Parathyroid adenoma (tissue), 2 donors: ENCODE data around the gene TANGO2.

Experiments
- H2AFZ ChIP-seq: fragments of 300-600 bp; sonication (generic); one replicate; pipeline ENCODE4 v1.7.0; 2017; ENCODE audit warnings: antibody characterized with exemption, mild to moderate bottlenecking
- H3K27ac ChIP-seq: fragments of 300-600 bp; sonication (generic); one replicate; pipeline ENCODE4 v1.7.0; 2017
- H3K27me3 ChIP-seq: fragments of 300-600 bp; sonication (generic); one replicate; pipeline ENCODE4 v1.7.0; 2017; ENCODE audit warnings: low read length; ENCODE audit not compliant: control insufficient read depth, insufficient read depth
- H3K36me3 ChIP-seq: fragments of 300-600 bp; sonication (generic); one replicate; pipeline ENCODE4 v1.7.0; 2017; ENCODE audit warnings: low read length; ENCODE audit not compliant: control insufficient read depth, insufficient read depth
- H3K4me1 ChIP-seq: fragments of 300-600 bp; sonication (generic); one replicate; pipeline ENCODE4 v1.7.0; 2017; ENCODE audit warnings: control low read depth
- H3K4me2 ChIP-seq: fragments of 300-600 bp; sonication (generic); one replicate; pipeline ENCODE4 v1.7.0; 2017; ENCODE audit warnings: low read length
- H3K4me3 ChIP-seq: fragments of 300-600 bp; sonication (generic); one replicate; pipeline ENCODE4 v1.7.0; 2017; ENCODE audit warnings: low read depth, low read length
- H3K79me2 ChIP-seq: fragments of 300-600 bp; sonication (generic); one replicate; pipeline ENCODE4 v1.7.0; 2017; ENCODE audit warnings: control low read depth
- H3K9ac ChIP-seq: fragments of 300-600 bp; sonication (generic); one replicate; pipeline ENCODE4 v1.7.0; 2017; ENCODE audit warnings: mild to moderate bottlenecking
- H3K9me3 ChIP-seq: fragments of 300-600 bp; sonication (generic); one replicate; pipeline ENCODE4 v1.7.0; 2017; ENCODE audit warnings: low read length; ENCODE audit not compliant: control insufficient read depth
- TF ChIP-seq, protein P1 (sequence below): fragments of 300-600 bp; sonication (generic); IDR thresholded peaks from one replicate; pipeline ENCODE4 v1.7.0; 2017; ENCODE audit warnings: antibody characterized with exemption, mild to moderate bottlenecking
- donor health status: primary hyperparathyroidism.

The TANGO2 gene

GRCh38 chr22:20108757-20109230, 87.9 kb downstream of the TANGO2 start:
- no peaks in the 10 kb centered on the region for H3K9me3 ChIP-seq
- no peak overlapping the region for H3K4me2 ChIP-seq
- no peak overlapping the region for H3K27ac ChIP-seq
- H3K27me3 ChIP-seq = no peaks in the 10 kb centered on the region
- H3K79me2 ChIP-seq = no peaks in the 10 kb centered on the region
- no peak overlapping the region for H2AFZ ChIP-seq
- H3K4me1 ChIP-seq = no peaks in the 10 kb centered on the region
- no peaks in the 10 kb centered on the region for H3K36me3 ChIP-seq
- no peak overlapping the region for H3K4me3 ChIP-seq
- H3K9ac ChIP-seq = no peak overlapping the region
- TF ChIP-seq, protein P1, sequence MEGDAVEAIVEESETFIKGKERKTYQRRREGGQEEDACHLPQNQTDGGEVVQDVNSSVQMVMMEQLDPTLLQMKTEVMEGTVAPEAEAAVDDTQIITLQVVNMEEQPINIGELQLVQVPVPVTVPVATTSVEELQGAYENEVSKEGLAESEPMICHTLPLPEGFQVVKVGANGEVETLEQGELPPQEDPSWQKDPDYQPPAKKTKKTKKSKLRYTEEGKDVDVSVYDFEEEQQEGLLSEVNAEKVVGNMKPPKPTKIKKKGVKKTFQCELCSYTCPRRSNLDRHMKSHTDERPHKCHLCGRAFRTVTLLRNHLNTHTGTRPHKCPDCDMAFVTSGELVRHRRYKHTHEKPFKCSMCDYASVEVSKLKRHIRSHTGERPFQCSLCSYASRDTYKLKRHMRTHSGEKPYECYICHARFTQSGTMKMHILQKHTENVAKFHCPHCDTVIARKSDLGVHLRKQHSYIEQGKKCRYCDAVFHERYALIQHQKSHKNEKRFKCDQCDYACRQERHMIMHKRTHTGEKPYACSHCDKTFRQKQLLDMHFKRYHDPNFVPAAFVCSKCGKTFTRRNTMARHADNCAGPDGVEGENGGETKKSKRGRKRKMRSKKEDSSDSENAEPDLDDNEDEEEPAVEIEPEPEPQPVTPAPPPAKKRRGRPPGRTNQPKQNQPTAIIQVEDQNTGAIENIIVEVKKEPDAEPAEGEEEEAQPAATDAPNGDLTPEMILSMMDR = no peak

GRCh38 chr22:20109411-20110358, 88.8 kb downstream of the TANGO2 start:
- Histone ChIP-seq H3K4me1 (no peaks in the 10 kb centered on the region), H3K9me3 (no peaks in the 10 kb centered on the region), H3K4me3 (no peak overlapping the region), H3K4me2 (no peak overlapping the region), H3K9ac (no peak overlapping the region), H3K27me3 (no peaks in the 10 kb centered on the region), H3K36me3 (no peaks in the 10 kb centered on the region), H3K27ac (no peak overlapping the region), H3K79me2 (no peaks in the 10 kb centered on the region), H2AFZ (no peak overlapping the region)
- TF ChIP-seq, protein P1 = no peak

DNA sequence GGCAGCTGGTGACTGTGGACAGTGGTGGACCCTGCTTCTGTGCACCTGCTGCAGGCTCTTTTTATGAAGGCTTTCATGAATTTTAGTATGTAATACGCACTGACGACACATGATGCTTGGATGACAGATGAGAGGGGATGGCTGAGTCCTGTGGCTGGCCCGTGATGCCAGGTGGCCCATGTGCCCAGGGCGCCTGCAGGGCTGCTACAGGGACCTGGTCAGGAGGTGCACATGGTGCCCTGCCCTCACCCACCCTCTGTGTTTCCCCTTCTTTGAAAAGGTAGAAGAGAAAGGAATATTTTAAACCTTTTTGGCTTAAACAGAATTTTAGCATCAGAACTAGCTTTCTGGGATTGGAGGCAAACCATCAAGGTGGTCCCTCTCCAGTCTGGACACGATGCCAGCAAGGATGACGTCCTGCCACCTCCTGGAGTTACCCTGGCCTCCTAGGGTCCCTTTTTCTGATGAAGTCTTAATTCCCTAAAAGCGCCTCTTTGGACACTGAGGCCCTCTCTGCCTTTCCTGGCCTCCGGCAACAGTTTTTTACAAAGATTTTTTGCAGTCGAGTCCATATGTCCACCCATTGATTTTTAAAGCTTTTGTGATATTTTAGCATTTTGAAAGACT, 89.6 kb downstream of the TANGO2 start:
- Histone ChIP-seq H3K4me2 (no peak overlapping the region), H3K9ac (no peak overlapping the region), H3K27me3 (no peaks in the 10 kb centered on the region), H3K27ac (no peak overlapping the region), H2AFZ (no peak overlapping the region), H3K4me3 (no peak overlapping the region), H3K9me3 (no peaks in the 10 kb centered on the region), H3K36me3 (no peaks in the 10 kb centered on the region), H3K4me1 (no peaks in the 10 kb centered on the region), H3K79me2 (no peaks in the 10 kb centered on the region)
- TF ChIP-seq, protein P1 = no peak

DNA sequence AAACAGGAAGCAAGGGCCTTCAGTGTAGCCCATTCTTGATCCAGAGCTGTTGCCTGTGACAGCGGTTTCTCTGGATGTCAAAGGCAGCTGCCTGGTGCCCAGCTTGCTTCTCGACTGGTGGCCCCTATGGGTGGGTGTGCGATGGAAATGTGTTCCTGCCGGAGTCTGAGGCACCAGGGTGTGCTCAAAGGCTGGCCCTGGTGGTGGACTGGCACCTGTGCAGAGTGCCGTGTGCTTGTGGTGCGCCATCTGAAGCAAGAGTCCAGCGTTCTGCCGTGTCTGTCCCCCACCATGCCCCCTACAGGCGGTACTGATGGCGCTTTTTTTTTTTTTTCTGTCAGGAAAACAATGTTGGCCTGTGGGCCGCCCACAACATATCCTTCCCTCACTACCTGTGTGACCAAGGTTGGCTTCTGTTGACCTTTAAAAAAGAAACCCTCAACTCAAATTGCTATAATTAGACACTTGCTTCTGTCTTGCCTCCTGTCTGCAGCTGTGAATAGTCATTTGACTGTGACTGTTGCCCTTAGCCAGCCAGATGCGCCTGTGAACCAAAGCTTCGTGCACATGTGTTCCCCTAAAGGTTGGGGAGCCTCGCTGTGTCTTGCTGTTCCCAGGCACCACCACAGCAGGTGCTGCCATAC, 90.3 kb downstream of the TANGO2 start:
- Histone ChIP-seq H3K9me3 (no peaks in the 10 kb centered on the region), H3K79me2 (no peaks in the 10 kb centered on the region), H3K27me3 (no peaks in the 10 kb centered on the region), H3K4me1 (no peaks in the 10 kb centered on the region), H2AFZ (no peak overlapping the region), H3K27ac (no peak overlapping the region), H3K9ac (no peak overlapping the region), H3K36me3 (no peaks in the 10 kb centered on the region), H3K4me3 (no peak overlapping the region), H3K4me2 (no peak overlapping the region)
- TF ChIP-seq, protein P1 = no peak
